ENCODE data around the gene DUSP11. TPM values are rescaled to one million over a fixed set of nuclear protein-coding genes. Genes with fewer than 3 reads are reported as not detected.
"Not testable (repeated sequence)": the region's sequence is repeated elsewhere in the genome, so short reads cannot be mapped to it uniquely, and the experiment has no call there.

DUSP11 gene
- total RNA-seq, 1 experiment from 2014 or later = 46.5 TPM

DNA sequence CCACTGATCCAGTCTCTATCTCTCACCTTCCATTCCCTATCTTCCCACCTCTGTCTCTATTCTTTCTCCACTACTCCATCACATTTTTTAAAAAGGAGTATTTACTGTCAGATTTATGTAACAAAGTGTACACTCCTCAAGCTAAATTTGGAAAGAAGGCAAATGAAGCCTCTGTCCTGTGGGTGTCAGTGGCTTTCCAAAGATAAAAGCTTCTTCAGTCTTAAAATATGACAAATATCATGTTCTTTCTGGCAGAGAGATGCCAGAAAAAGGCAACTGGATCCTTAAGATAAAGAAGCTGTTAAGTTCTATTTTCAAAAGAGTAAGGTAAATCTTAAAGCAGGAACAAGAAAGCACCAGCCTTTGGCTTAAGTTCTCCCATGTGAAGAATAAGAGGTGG lies 7.1 kb downstream of the DUSP11 start:
- DNase-seq (ENCODE audit: low read depth) = no peak

DNA sequence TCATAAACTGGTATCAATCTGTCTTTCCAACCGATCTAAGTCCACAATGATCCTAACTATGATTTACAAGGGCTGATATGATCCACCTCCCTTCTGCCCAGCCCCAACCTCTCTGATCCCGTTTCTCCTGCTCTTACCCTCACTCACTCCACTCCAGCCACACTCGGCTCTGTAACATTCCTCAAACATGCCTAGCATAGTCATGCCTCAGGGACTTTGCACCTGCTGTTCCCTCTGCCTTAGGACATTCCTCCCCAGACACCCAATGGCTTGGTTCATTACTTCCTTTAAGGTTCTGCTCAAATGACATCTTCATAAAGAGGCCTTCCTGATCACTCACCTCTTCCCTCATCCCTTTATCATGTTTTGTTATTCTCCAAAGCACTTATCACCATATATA lies 9.2 kb downstream of the DUSP11 start:
- DNase-seq (ENCODE audit: low read depth) = no peak

DNA sequence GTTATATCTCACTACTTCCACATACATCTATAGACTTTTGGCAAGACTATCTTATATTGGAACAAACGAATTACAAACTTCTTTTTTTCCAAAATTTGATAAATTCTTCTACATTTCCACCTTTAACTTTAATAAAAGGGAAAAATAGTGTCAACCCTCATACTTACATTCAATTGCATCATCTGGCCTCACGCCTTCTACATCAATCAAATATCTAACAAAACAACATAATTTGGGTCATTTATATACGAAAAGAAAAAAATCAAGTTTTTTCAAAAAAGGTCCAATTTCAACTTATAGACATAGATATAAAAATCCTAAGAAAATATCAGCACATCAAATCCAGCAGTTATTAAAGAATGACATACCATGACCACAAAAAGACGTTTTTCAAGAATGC lies 12.9 kb downstream of the DUSP11 start:
- no peak for DNase-seq (ENCODE audit: low read depth)

DNA sequence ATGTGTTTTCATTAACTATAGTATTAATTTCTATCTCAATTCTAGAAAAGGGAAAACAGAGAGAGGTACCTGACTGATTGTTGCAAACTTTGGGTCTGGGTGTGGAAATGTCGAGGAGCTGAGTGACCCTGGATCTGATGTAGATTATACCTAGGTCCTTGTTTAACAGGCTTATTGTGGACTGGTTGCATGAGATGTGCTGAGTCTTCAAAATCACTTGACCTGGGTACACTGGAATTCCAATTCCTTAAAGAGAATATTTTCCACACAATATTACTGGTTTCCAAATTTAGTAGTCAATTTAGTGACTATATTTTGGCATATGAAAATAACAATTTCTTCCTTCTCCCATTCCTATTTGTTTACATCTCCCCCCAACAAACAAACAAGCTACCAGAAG lies 13.6 kb downstream of the DUSP11 start:
- DNase-seq (ENCODE audit: low read depth) = no peak

DNA sequence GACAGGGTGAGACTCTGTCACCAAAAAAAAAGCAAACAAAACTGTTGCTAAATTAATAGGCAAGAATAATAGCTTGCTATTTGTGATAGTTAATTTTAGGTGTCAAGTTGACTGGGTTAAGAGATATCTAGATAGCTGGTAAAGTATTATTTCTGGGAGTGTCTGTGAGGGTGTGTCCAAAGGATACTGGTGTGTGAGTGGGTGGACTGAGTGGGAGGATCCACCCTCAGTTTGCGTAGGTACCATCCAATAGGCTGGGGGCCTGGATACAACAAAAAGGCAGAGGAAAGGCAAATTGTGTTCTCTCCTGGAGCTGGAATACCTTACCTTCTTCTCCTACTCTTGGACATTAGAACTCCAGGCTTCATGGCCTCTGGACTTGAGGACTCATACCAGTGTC lies 15.0 kb downstream of the DUSP11 start:
- no peak for DNase-seq (ENCODE audit: low read depth)

DNA sequence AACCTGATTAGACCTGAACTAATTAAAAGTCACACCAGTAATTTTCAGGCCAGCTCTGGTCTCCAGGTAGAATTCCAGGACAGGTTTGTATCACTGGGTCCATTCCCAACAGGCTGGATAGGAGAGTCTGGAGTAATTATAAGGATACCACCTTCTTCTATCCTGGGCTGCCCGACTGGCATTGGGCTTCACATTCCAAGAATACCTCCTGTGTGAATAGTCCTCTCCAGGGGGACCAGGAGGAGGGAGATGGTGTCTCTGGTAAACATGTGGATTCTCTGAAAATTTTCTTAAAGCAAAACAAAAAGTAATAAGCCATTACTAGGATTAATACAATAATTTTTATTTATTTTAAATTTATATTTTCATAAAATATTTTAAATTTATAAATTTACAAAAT lies 17.3 kb downstream of the DUSP11 start:
- no peak for DNase-seq (ENCODE audit: low read depth)

DNA sequence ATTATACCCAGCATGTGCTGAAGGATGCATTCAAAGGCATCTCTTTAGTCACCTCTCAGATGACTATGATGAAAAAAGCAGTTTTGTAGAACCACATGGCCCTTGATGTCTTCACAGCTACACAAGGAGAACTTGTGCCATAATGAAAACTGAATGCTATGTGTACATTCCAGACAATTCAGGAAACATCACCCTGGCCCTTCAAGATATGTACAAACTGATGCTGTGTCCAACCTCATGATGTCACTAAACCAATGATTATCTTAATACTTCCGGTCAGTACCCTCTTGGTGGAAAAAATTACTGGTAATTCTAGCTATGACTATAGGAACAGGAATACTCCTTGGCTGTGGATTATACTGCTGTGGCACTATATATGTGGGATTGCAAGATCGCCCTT lies 20.0 kb downstream of the DUSP11 start:
- DNase-seq (ENCODE audit: low read depth) = no peak

DNA sequence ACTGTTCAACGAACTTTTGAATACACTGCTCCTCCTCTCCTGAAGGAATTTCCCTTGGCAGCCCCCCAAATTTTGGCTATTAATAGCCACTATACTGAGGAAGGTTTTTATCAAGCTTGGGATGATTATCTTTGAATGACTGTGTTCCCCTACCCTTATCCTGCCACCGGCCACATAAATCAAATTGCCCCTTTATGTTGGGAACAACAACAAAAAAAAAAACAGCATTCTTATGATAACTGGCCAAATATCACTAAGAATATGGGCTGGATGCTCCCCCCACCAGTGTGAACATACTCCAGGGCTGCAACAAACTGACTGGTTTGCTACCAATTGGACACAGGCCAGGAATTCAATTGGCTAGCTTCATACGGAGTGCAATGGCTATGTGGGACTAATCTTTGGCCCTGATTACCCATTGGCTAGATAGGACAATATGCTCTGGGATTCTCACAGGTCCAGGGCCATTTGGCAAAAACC lies 20.6 kb downstream of the DUSP11 start:
- peak; percentile 33 for DNase-seq (ENCODE audit: low read depth)

DNA sequence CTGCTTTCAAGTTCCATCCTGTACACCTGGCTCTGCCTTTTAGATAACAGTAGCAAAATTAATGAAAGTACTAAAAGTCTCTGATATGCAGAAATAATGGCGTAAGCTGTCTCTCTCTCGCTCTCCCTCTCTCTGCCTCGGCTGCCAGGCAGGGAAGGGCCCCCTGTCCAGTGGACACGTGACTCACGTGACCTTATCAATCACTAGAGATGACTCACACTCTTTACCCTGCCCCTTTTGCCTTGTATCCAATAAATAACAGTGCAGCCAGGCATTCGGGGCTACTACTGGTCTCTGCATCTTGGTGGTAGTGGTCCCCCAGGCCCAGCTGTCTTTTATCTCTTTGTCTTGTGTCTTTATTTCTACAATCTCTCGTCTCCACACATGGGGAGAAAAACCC lies 25.6 kb downstream of the DUSP11 start:
- DNase-seq (ENCODE audit: low read depth) = not testable (repeated sequence)

DNA sequence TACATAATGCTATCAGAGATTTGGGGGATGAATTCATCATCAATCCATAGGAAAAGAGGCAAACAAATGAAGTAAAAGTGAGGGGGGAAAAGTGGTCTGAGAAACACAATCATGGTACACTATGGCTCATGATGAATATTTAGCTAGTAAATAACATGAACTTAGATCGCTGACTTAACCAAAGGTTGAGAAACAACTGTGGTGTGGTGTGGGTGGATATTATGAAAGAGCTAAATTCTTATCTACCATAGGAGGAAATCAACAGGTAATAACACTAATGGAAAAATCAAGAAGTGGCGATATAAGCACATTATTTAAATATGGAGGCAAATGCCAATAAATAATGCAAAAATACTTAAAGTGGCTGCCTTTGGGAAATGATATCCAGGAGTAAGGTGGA lies 30.6 kb downstream of the DUSP11 start:
- DNase-seq (ENCODE audit: low read depth) = no peak

DNA sequence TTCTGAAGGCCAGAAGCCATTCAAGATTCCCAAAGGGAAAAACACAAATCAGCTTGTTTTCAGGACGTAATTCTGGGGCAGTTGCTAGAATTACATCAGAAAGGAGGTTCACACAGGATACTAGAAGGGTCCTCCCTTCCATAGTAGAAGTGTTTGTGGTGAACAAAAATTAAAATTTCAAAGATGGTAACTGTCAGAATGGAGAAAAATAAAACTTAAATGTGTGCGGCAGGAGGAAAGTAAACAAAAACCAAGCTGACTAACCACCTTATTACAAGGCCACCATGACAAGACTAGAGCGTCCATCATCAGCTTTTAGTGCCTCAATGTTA lies 33.1 kb downstream of the DUSP11 start:
- no peak for DNase-seq (ENCODE audit: low read depth)

DNA sequence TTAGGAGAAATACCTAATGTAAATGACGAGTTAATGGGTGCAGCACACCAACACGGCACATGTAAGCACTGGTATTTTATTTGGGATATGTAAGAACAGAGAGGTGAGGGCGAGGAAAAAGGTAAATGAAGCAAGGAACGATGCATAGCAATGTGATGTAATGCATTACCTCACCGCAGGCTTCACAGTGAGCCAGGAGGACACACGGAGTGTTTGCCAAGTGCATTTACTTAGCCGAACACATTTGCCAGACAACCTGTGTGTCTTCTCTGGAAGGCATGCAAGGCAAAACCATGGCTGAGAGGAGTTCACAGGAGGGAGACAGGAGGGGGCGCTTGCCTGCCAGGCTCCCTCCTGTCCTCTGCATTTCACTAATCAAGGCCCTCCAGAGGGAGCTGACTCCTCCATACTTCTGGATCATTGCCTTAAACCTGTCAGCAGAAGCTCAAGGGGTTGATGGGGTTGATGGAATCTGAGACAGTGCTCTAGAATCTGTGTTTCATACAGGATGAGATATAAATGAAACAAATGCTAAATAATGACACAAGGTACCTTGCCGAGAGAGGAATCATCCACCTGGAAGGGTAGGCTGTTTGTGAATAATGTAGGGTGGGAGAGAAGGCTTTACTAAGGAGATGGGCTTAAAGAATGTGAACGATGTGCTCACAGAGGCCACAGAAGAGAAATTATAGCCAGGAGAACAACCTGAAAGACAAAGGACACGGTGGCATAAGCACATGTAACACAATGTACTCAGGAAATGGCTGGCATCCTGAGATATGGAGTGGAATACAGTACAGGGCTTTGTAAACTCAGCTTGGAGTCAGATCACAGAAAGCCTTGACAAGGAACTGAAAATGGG lies 33.7 kb downstream of the DUSP11 start:
- no peak for DNase-seq (ENCODE audit: low read depth)

DNA sequence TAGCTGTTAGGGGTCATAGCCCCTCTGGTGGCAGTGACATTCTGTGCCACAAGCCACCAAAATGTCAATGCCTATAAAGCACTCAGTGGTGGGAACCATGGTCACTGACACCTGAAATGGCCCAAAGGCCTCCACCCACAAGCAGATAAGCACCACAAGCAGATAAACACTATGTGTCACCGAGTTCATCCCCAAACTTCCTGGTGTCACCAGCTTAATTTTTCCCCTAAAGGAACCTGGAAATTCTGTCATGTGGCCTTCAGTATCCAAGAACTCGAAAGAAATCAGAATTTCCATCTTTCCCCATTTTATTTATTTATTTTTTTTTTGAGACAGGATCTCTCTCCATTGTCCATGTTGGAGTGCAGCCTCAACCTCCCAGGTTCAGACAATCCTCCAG lies 39.1 kb downstream of the DUSP11 start:
- DNase-seq (ENCODE audit: low read depth) = no peak

DNA sequence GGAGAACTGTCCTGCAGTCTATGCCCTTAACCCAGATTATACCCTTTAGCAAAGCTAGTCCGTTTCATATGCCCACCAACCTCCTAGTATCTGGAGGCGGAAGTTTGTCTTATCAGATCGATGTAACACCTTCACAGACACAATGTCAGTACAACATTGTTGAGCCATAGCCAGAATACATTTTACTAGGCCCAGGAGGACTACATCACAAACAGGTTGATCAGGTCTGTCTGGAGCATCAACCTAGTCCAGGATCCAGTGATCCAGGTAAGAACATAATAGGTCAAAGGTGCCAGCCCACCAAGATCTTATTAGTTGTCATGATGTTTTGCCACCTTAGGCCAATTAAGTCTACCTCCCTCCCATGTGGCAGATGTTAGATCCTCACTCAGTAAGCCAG lies 40.8 kb downstream of the DUSP11 start:
- DNase-seq (ENCODE audit: low read depth) = no peak

DNA sequence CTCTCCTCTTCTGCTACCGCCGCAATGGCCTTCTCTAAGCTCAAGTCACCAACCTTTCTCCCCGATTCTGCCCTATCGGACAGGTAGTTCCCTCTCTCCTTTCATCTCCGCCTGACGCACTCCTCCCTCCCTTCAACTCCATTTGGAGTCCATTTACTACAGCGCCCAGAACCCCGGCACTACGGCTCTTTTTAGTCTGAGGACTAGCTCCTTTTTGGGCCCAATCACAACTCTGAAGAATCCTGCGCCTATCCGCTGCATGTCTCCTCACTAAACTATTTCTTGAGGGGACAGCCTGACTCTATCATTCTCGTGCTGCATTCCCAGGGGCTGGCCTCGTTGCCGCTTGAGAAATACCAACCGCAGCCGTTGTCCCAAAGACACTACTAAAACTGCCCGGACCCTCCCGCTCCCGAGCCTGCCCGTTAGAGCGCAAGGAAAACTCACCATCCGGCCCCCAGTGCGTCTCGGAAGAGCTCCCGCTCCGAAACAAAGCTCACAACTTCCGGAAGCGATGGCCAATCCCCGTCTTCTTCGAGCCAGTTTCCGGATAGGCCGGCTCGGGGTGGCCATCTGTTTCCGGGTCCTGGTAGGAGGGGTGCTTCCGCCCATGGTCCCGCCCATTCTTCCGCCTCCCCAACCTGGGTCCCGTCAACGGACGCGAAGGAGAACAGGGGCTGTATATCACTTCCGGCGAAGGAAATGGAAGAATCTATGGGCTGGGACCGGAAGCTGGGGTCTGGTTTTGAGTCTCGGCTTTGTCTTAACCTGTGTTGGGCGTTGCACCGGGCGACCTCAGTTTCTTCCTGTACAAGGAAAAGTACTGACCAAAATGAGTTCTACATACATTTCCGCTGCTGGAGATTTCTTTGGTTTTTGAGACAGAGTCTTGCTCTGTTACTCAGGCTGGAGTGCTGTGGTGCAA lies 42.8 kb downstream of the DUSP11 start, which contains the start of gene TPRKB:
TSS of gene TPRKB (minus strand) at position 491 of the 925 bp plus-strand sequence. CDS start 2,776 bp downstream, outside the sequence.
- peak; percentile 99 for DNase-seq (ENCODE audit: low read depth)

DNA sequence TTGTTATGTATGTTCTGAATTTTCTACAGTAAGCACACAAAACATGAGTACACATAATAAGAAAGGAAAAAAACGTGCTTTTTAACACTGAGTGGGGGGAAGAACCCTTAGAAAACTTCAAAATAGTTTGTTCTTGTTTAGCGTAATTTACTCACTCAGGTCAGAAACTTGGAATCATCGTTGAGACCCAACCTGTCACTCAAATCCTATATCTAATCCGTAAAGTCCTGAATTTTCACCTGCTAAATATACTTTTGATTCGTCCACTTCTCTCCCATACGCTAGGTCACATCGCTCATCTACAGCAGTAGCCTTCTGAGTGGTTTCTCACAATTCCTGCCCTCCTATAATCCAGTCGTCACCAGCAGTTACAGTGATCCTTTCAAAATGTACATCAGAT lies 43.5 kb downstream of the DUSP11 start:
- no peak for DNase-seq (ENCODE audit: low read depth)

DNA sequence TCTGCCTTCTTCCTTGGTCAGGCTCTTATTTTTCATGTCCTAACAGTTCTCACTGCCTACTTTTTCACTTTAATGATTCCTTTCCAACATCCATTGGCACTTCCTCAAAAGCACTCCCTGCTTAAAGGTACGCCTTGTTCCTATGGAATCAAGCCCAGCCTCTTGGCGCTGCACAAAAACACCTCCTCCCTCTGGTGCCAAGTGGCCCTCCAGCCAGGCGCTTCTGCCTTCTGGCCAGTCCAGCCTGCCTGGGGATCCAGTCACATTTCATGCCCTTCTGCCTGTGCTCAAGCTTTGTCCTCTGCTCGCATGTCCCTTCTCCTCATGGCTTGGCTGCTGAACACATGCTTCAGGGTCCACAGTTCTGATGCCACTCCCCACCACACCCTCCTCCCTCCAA lies 49.1 kb downstream of the DUSP11 start:
- no peak for DNase-seq (ENCODE audit: low read depth)

DNA sequence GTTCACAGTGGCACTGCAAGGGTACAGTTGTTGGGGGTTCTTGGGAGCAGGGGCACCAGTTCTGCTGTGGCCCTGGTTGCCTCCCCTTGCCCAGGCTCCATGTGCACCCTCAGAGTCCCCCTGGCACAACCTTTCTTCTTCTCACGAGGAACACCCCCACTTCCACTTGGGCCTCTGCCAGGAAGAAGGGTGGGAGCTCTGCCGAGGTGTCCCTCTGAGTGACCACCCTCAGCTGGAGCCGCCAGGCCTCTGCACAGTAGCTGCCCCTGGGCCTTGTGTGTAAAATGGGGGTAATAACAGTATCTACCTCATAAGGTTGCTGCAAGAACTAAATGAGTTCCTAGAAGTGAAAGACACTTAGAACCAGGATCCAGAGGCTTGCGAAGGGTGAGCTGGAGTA lies 51.2 kb downstream of the DUSP11 start:
- no peak for DNase-seq (ENCODE audit: low read depth)

DNA sequence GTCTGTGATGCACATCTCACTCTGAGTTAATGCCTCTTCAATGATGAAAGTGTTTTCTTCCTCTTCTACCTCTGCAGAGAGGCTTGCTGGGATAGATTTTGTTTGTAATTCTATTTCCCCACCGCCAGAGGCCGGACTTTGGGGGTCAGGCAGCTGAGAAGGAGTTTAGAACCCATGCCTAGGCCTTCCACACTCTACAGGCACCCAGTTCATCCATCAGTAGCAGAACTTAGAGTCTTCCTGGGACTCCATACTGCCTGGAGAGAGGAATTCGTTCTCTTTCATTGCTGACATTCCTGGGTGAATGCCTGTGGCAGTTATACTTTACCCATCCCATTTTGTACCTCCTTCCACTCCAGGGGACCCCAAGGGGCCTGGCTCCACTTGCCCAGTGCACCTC lies 51.9 kb downstream of the DUSP11 start:
- DNase-seq (ENCODE audit: low read depth) = no peak

DNA sequence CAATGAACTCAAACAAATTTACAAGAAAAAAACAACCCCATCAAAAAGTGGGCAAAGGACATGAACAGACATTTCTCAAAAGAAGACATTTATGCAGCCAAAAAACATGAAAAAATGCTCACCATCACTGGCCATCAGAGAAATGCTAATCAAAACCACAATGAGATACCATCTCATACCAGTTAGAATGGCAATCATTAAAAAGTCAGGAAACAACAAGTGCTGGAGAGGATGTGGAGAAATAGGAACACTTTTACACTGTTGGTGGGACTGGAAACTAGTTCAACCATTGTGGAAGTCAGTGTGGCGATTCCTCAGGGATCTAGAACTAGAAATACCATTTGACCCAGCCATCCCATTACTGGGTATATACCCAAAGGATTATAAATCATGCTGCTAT lies 53.2 kb downstream of the DUSP11 start:
- not testable (repeated sequence) for DNase-seq (ENCODE audit: low read depth)

DNA sequence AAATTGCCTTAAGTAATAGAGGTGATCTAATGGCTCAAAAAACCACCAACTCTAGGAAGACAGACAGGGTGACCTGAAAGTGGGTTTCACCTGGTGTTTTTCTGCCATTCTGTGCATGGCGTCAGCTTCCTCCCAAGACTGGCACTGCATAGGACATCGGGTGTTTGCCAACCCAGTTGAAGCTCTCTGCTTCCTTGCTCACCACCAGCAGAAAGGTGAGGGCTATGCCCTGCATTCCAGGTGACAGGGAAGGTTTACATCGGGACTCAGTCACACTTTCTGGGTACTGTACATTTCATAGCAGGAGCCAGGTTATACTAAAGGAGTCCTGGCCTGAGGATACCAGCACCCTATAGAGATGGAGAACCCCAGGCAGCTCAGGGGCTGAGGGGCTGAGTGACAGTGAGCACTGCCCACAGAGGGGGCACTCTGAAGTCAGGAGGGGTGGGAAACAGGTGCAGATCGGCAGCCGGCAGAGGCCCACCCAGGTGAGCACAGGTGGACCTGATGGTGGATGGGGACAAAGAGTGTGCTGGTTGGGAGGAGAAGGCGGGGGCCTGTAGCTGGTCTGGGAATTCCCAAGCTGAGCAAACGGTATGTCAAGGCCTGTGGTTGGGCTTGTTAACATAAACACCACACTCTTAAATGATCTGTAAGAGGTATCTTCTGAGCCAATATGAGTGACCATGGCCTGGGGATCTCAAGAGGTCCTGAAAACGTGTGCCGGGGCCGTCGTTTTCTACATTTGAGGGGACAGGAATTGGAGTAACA lies 60.9 kb downstream of the DUSP11 start:
- DNase-seq (ENCODE audit: low read depth) = no peak

DNA sequence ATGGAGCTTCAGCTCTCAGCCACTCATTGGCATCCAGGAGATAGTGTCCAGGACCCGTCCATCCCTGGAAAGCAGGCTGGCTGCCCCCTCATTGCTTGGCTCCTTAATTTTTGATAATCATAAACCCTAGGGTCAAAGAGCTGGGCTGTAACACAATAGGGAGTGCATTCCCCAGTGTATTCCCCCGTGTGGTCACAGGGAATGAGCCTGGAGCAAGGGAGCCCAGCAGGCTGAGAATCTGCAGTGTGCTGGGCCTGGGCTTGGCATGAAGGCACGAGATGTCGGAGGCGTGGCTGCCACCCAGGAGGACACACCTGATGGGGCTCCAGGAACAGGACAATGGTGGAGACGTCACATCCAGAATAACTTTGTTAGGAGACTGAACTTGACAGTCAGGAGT lies 61.5 kb downstream of the DUSP11 start:
- DNase-seq (ENCODE audit: low read depth) = no peak
